Medulla oblongata (tissue), 1 donor: ENCODE data around the gene PRKCB.
A peak's percentile ranks its signal among the peaks of the same experiment; 100 is the strongest.
"Not testable (repeated sequence)": the region's sequence is repeated elsewhere in the genome, so short reads cannot be mapped to it uniquely, and the experiment has no call there.

Experiments
- DNase-seq: peaks from one replicate; pipeline ENCODE4 v3.0.0-alpha.2; 2015; ENCODE audit errors: extremely low spot score

Gene PRKCB

GRCh38 chr16:24007934-24008333 lies 172.2 kb downstream of the PRKCB start:
- DNase-seq = no peak

- no peak for DNase-seq
Measured at GRCh38 chr16:24009098-24009497, 173.3 kb downstream of the PRKCB start.

GRCh38 chr16:24009955-24010354 lies 174.2 kb downstream of the PRKCB start:
- DNase-seq = no peak

GRCh38 chr16:24010440-24011089 lies 174.8 kb downstream of the PRKCB start:
- peak; percentile 95 for DNase-seq

GRCh38 chr16:24011237-24011636 lies 175.5 kb downstream of the PRKCB start:
- DNase-seq = no peak

- DNase-seq = no peak
Measured at GRCh38 chr16:24013054-24013636, 177.4 kb downstream of the PRKCB start.

- DNase-seq = no peak
Measured at GRCh38 chr16:24013864-24014645, 178.3 kb downstream of the PRKCB start.

- not testable (repeated sequence) for DNase-seq
Measured at GRCh38 chr16:24014955-24015354, 179.2 kb downstream of the PRKCB start.

GRCh38 chr16:24015923-24016322 lies 180.1 kb downstream of the PRKCB start:
- DNase-seq = no peak

GRCh38 chr16:24018485-24018884 lies 182.7 kb downstream of the PRKCB start:
- no peak for DNase-seq

- DNase-seq = no peak
Measured at GRCh38 chr16:24022797-24023196, 187.0 kb downstream of the PRKCB start.

GRCh38 chr16:24023621-24024020 lies 187.8 kb downstream of the PRKCB start:
- no peak for DNase-seq

- no peak for DNase-seq
Measured at GRCh38 chr16:24024971-24025370, 189.2 kb downstream of the PRKCB start.

GRCh38 chr16:24027466-24027865 lies 191.7 kb downstream of the PRKCB start:
- no peak for DNase-seq

- DNase-seq = not testable (repeated sequence)
Measured at GRCh38 chr16:24029841-24030240, 194.1 kb downstream of the PRKCB start.

GRCh38 chr16:24035127-24035842 lies 199.5 kb downstream of the PRKCB start:
- DNase-seq = no peak

- no peak for DNase-seq
Measured at GRCh38 chr16:24036038-24036543, 200.3 kb downstream of the PRKCB start.

GRCh38 chr16:24036614-24037013 lies 200.8 kb downstream of the PRKCB start:
- DNase-seq = peak; percentile 78

GRCh38 chr16:24037335-24037734 lies 201.6 kb downstream of the PRKCB start:
- DNase-seq = no peak

- peak; percentile 71 for DNase-seq
Measured at GRCh38 chr16:24041834-24042631, 206.2 kb downstream of the PRKCB start.

- DNase-seq = no peak
Measured at GRCh38 chr16:24044467-24044866, 208.7 kb downstream of the PRKCB start.
